Activated CD4-positive, alpha-beta memory T cell treated with anti-CD3 and anti-CD28 coated beads, Interleukin-2, amount 10 ng/mL, durations not matched to agents 7 days and 5 days (primary cell): ENCODE data around the gene ISM1. TPM values are rescaled to one million over a fixed set of nuclear protein-coding genes. Genes with fewer than 3 reads are reported as not detected.

ENCODE experiments used
- CTCF ChIA-PET: fragments of 350-600 bp; sonication (Branson Sonifier 250); formaldehyde crosslinking; loops from one replicate; lab custom pipeline; 2021; ENCODE audit warnings: antibody characterized with exemption, inconsistent platforms; lab: Charles Lee
- POLR2A ChIA-PET: fragments of 350-600 bp; sonication (Branson Sonifier 250); formaldehyde crosslinking; loops from one replicate; lab custom pipeline; 2021; ENCODE audit warnings: antibody characterized with exemption; lab: Charles Lee
- DNase-seq: peaks from one replicate; pipeline ENCODE4 v3.0.0-alpha.2; 2020
- H3K27ac Mint-ChIP-seq: one replicate; pipeline ENCODE4 v1.8.0; 2021; ENCODE audit warnings: mild to moderate bottlenecking, mixed read lengths
- H3K27me3 Mint-ChIP-seq: one replicate; pipeline ENCODE4 v1.8.0; 2021; ENCODE audit warnings: mixed read lengths
- H3K36me3 Mint-ChIP-seq: one replicate; pipeline ENCODE4 v1.8.0; 2021; ENCODE audit warnings: low read depth, mixed read lengths
- H3K4me1 Mint-ChIP-seq: one replicate; pipeline ENCODE4 v1.8.0; 2021; ENCODE audit warnings: mixed read lengths
- H3K4me3 Mint-ChIP-seq: one replicate; pipeline ENCODE4 v1.8.0; 2021; ENCODE audit warnings: mild to moderate bottlenecking, mixed read lengths
- H3K9me3 Mint-ChIP-seq: one replicate; pipeline ENCODE4 v1.8.0; 2021; ENCODE audit warnings: mixed read lengths
- total RNA-seq, 2 experiments: library from RNA; stranded (reverse); gene quantifications; one replicate each; pipeline ENCODE4 v1.2.3, GENCODE V29; 2021

Gene ISM1
- total RNA-seq, 2 experiments from 2014 or later = not detected

DNA sequence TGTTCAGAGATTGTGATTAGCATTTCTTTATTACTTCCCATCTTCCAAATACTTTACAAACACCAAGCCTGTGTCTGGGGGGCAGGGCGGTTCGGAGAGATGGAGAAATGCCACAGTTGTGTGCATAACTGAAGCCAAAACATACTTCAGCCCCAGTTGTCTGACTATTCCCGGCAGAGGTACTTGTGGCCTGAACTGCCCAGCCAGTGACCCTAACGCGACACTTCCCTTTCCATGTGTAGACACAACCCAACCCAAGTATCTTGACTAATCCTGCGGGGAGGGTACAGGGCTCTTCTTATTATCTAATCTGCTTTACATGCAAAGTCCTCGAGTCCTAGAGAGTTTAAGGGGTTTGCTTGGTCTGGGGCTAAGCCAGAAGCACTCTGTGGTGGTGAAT, 46.2 kb downstream of the ISM1 start:
- POLR2A ChIA-PET = no interaction called here
- CTCF ChIA-PET = no interaction called here
- no peak for DNase-seq
- no peak overlapping the region for H3K27ac Mint-ChIP-seq
- H3K4me1 Mint-ChIP-seq = no peaks in the 10 kb centered on the region
- H3K27me3 Mint-ChIP-seq = no peaks in the 10 kb centered on the region
- no peak overlapping the region for H3K4me3 Mint-ChIP-seq
- H3K9me3 Mint-ChIP-seq = no peaks in the 10 kb centered on the region
- no peaks in the 10 kb centered on the region for H3K36me3 Mint-ChIP-seq

GRCh38 chr20:13268953-13269352, 47.9 kb downstream of the ISM1 start:
- H3K9me3 Mint-ChIP-seq = no peaks in the 10 kb centered on the region
- no peak overlapping the region for H3K4me3 Mint-ChIP-seq
- ChIA-PET CTCF (interaction anchor here (0.6 kb wide), 1 partner anchor 34 kb away, joined by 3 read pairs; no protein-coding TSS in a partner anchor), POLR2A (no interaction called here)
- no peaks in the 10 kb centered on the region for H3K4me1 Mint-ChIP-seq
- DNase-seq = no peak
- no peaks in the 10 kb centered on the region for H3K27me3 Mint-ChIP-seq
- H3K27ac Mint-ChIP-seq = no peak overlapping the region
- no peaks in the 10 kb centered on the region for H3K36me3 Mint-ChIP-seq

- Mint-ChIP-seq H3K27ac (no peak overlapping the region), H3K9me3 (no peaks in the 10 kb centered on the region), H3K27me3 (no peaks in the 10 kb centered on the region), H3K36me3 (no peaks in the 10 kb centered on the region), H3K4me1 (no peaks in the 10 kb centered on the region), H3K4me3 (no peak overlapping the region)
- CTCF ChIA-PET = no interaction called here
- DNase-seq = no peak
- POLR2A ChIA-PET = no interaction called here
Measured at GRCh38 chr20:13270211-13270610, 49.1 kb downstream of the ISM1 start.

GRCh38 chr20:13271098-13271497, 50.0 kb downstream of the ISM1 start:
- Mint-ChIP-seq H3K27me3 (no peaks in the 10 kb centered on the region), H3K4me3 (no peak overlapping the region), H3K36me3 (no peaks in the 10 kb centered on the region), H3K9me3 (no peaks in the 10 kb centered on the region), H3K4me1 (no peaks in the 10 kb centered on the region), H3K27ac (no peak overlapping the region)
- ChIA-PET CTCF (no interaction called here), POLR2A (no interaction called here)
- no peak for DNase-seq

DNA sequence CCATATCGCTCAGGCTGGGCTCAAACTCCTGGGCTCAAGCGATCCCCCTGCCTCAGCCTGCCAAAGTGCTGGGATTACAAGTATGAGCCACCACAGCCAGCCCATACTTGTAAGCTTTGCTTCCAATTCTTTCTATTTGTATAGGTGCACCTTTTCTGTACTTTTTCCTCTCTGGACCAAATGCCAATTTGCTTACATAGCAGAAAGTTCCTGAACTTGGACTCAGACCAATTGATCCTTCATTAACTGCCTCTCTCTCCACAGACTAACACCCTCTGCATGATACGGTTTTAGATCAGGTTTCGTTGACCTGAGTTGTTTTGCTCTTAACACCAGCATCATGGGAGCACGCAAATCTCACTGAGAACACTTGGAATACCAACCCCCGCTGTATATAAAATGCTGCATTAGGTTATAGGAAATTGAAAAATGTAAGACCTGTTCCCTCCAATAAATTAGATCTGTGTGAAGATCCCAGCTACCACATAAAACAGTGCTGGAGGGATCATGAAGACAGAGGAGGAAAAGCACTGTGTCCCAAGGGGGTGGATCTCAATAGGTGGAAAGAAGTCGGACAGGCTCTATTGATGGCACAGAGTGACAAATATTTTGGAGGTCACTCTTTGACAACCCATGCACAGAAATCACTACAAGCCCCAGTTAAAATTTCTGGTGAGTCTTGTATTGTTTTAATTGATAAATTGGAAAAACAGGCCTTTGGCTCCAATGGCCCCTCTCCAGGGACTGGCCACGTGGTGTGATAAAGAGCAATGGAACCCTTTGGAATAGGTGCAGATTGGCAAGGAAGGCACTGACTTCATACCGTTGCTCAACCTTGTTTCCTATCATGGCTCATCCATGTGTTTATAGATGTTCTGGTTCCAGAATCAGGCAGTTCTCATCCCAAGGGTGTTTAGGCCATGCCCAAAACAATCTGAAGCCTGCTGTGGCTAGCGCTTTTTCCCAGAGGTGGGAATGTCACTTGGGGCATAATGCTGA, 51.2 kb downstream of the ISM1 start:
- H3K27me3 Mint-ChIP-seq = no peaks in the 10 kb centered on the region

DNA sequence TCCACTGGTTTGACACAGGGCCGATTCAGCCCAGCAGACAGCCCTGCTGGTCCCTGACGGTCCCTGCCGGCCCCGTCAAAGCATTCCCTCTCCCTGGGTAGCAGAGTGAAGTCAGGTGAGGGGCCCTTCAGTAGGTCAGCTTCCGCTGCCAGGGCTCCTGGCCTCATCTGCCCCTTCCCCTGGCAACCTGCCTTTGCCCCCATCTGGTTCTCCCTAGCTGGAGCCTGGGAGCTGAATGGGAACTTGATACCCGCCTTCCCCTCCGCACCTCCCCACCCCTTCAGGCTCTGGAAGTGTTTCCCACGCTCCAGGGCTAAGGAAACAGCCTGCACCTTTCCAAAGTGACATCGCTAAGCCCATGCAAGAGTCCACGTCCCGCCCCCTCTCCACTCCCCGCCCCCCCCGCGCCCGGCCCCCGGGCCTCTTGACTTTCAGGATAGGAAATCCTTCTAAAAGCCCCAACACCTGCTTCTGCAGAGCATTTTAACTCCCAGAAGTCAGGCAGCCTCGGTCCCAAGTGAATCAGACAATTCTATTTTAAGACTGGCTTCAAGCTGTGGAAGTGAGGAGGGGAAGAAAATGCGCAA, 53.3 kb downstream of the ISM1 start:
- H3K9me3 Mint-ChIP-seq = no peaks in the 10 kb centered on the region
- DNase-seq = no peak
- no peaks in the 10 kb centered on the region for H3K27me3 Mint-ChIP-seq
- POLR2A ChIA-PET = no interaction called here
- no peaks in the 10 kb centered on the region for H3K4me1 Mint-ChIP-seq
- H3K27ac Mint-ChIP-seq = no peak overlapping the region
- CTCF ChIA-PET = no interaction called here
- H3K4me3 Mint-ChIP-seq = no peak overlapping the region
- no peaks in the 10 kb centered on the region for H3K36me3 Mint-ChIP-seq

More for the DNA sequence above, 51.2 kb downstream of the ISM1 start:
- ChIA-PET CTCF (no interaction called here), POLR2A (no interaction called here)
- DNase-seq = no peak
- Mint-ChIP-seq H3K27ac (no peak overlapping the region), H3K4me1 (no peaks in the 10 kb centered on the region), H3K4me3 (no peak overlapping the region), H3K9me3 (no peaks in the 10 kb centered on the region), H3K36me3 (no peaks in the 10 kb centered on the region)

DNA sequence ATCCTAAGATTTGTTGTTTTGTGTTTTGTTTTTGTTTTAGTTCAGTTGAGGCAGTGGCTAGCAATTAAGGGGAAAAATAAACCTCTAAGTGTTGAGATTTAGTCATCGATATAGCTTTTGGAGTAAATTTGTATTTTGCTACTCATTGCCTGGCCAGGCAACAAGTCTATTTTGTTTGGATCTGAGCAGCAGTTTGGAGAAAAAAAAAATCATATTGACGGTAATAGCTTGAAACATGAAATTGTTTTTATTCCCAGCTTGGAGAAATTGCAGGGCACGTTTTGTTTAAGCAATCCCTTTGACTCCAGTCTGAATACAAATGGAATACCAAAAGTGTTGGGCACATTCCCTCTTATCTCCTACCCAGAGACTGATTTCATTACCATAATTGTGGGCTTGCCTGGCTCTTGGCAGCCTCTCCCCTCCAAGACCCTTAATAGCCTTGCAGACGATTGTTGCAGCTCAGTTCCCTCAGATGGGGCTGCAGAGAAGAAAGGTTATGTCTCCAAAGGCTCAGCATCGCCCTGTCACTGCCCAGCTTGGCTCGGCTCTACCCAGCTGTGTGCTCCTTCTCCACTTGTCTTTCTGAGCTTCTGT, 56.0 kb downstream of the ISM1 start:
- Mint-ChIP-seq H3K36me3 (no peaks in the 10 kb centered on the region), H3K4me3 (no peak overlapping the region), H3K9me3 (no peaks in the 10 kb centered on the region), H3K4me1 (no peaks in the 10 kb centered on the region), H3K27me3 (no peaks in the 10 kb centered on the region), H3K27ac (no peak overlapping the region)
- DNase-seq = no peak
- ChIA-PET POLR2A (no interaction called here), CTCF (interaction anchor here (1.0 kb wide), 1 partner anchor 26 kb away, joined by 3 read pairs; no protein-coding TSS in a partner anchor)

DNA sequence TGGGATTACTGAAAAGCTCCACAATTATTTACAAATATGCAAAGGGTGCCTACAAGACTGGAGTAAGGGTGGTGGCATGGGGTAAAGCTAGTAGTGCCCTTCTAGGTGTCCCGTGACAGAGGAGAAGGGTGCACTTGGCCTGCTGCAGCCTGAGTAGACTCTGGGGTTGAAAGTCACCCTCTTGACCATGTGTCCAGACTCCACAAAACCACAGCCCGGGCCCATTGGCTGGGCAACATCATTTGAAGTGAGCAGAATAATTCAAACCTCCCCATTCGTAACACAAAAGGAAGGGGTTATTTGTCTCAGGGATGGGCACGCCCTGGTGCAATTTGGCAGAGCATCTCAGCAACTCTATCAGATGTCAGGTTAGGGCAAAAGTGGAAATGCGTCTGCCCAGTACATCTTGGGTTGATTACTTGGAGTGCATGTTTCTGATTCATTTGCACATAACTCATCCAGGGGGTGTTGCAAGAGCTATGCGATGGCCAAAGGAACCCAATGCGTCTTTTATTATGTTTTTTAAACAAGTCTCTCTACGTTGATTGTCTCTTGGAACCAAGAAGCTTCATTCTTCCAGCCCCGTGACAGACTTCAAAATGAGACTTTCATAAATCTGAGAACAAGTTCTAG, 56.7 kb downstream of the ISM1 start:
- no peak for DNase-seq
- Mint-ChIP-seq H3K4me3 (no peak overlapping the region), H3K9me3 (no peaks in the 10 kb centered on the region), H3K4me1 (no peaks in the 10 kb centered on the region), H3K27ac (no peak overlapping the region), H3K36me3 (no peaks in the 10 kb centered on the region), H3K27me3 (no peaks in the 10 kb centered on the region)
- CTCF ChIA-PET = interaction anchor here (0.6 to 1.0 kb wide), 2 partner anchors 16 to 25 kb away, joined by 3 to 4 read pairs; no protein-coding TSS in a partner anchor
- POLR2A ChIA-PET = no interaction called here

- H3K9me3 Mint-ChIP-seq = no peaks in the 10 kb centered on the region
- H3K4me1 Mint-ChIP-seq = no peaks in the 10 kb centered on the region
- DNase-seq = no peak
- no peak overlapping the region for H3K4me3 Mint-ChIP-seq
- ChIA-PET POLR2A (no interaction called here), CTCF (no interaction called here)
- no peaks in the 10 kb centered on the region for H3K27me3 Mint-ChIP-seq
- no peaks in the 10 kb centered on the region for H3K36me3 Mint-ChIP-seq
- no peak overlapping the region for H3K27ac Mint-ChIP-seq
Measured at GRCh38 chr20:13278812-13279570, 57.9 kb downstream of the ISM1 start.

- Mint-ChIP-seq H3K36me3 (no peaks in the 10 kb centered on the region), H3K4me3 (no peak overlapping the region), H3K27me3 (no peaks in the 10 kb centered on the region), H3K9me3 (no peaks in the 10 kb centered on the region), H3K4me1 (no peaks in the 10 kb centered on the region), H3K27ac (no peak overlapping the region)
- CTCF ChIA-PET = no interaction called here
- DNase-seq = no peak
- POLR2A ChIA-PET = no interaction called here
Measured at GRCh38 chr20:13280609-13281324, 59.7 kb downstream of the ISM1 start.

GRCh38 chr20:13283869-13284829, 63.1 kb downstream of the ISM1 start:
- H3K9me3 Mint-ChIP-seq = no peaks in the 10 kb centered on the region
- no peak overlapping the region for H3K4me3 Mint-ChIP-seq
- H3K4me1 Mint-ChIP-seq = no peaks in the 10 kb centered on the region
- POLR2A ChIA-PET = interaction anchor here (0.8 kb wide), 1 partner anchor 35 kb away, joined by 4 read pairs; no protein-coding TSS in a partner anchor
- CTCF ChIA-PET = no interaction called here
- H3K27ac Mint-ChIP-seq = no peak overlapping the region
- no peaks in the 10 kb centered on the region for H3K27me3 Mint-ChIP-seq
- no peaks in the 10 kb centered on the region for H3K36me3 Mint-ChIP-seq
- no peak for DNase-seq
